Mammary epithelial cell (primary cell): ENCODE measurements around the gene CAMKV.

ENCODE experiments used
- CTCF ChIP-seq, 2 donors: IDR thresholded peaks in 1 of 2; conservative IDR thresholded peaks in 1 of 2; 2 replicates each; pipeline ENCODE4 v1.5.1; 2011 to 2012; ENCODE audit warnings: inconsistent platforms in 2 of 2, low read length in 2 of 2, mild to moderate bottlenecking in 2 of 2, control low read depth in 1 of 2, low read depth in 1 of 2; ENCODE audit not compliant: insufficient read depth in 1 of 2; ENCODE audit errors: extremely low read depth in 1 of 2
- EZH2 ChIP-seq: IDR thresholded peaks from 2 replicates; pipeline ENCODE4 v1.6.1; 2012; ENCODE audit warnings: low read length, inconsistent platforms, borderline replicate concordance

GRCh38 chr3:49896345-49896744 is 26.6 kb upstream of the CAMKV start:
- no peak for TF ChIP-seq CTCF (conservative IDR thresholded peaks at IDR 0.05 in 1 of 2, IDR thresholded peaks at IDR 0.05 in 1 of 2; ENCODE audit: extremely low read depth in 1 of 2, insufficient read depth in 1 of 2, low read depth in 1 of 2, low read length in 2 of 2)
- TF ChIP-seq EZH2 = no peak
